HG03139 (cell line): ENCODE measurements around the gene RAC2.

Source experiments
- ATAC-seq: cut with Tn5 transposase; IDR thresholded peaks from one replicate; pipeline ENCODE4 v1.9.1; 2021; ENCODE audit not compliant: unreplicated experiment

The RAC2 gene

GRCh38 chr22:37222440-37222971 is 21.6 kb downstream of the RAC2 start:
- ATAC-seq = no peak

- no peak for ATAC-seq
These were observed 22.4 kb downstream of the RAC2 start for GRCh38 chr22:37221424-37222333.

- ATAC-seq = no peak
These were observed 23.5 kb downstream of the RAC2 start for GRCh38 chr22:37220543-37220981.

- no peak for ATAC-seq
These were observed 24.5 kb downstream of the RAC2 start for GRCh38 chr22:37219533-37219932.

- ATAC-seq = peak; percentile 72
These were observed 25.2 kb downstream of the RAC2 start for GRCh38 chr22:37218771-37219411.

- ATAC-seq = no peak
These were observed 25.7 kb downstream of the RAC2 start for GRCh38 chr22:37218399-37218770.

- ATAC-seq = no peak
These were observed 28.2 kb downstream of the RAC2 start for GRCh38 chr22:37215890-37216289.

- ATAC-seq = no peak
These were observed 29.4 kb downstream of the RAC2 start for GRCh38 chr22:37214731-37215030.

GRCh38 chr22:37213941-37214730 is 29.9 kb downstream of the RAC2 start:
- no peak for ATAC-seq

- ATAC-seq = no peak
These were observed 30.7 kb downstream of the RAC2 start for GRCh38 chr22:37213218-37213855.

- no peak for ATAC-seq
These were observed 31.7 kb downstream of the RAC2 start, which contains the start of gene SSTR3 for GRCh38 chr22:37212174-37212906. Gene SSTR3 (minus strand): TSS chr22:37212477. CDS start chr22:37207803, 4,674 bp downstream.

- no peak for ATAC-seq
These were observed 32.2 kb downstream of the RAC2 start for GRCh38 chr22:37211866-37212173.

GRCh38 chr22:37211075-37211865 is 32.8 kb downstream of the RAC2 start:
- no peak for ATAC-seq

- no peak for ATAC-seq
These were observed 33.8 kb downstream of the RAC2 start for GRCh38 chr22:37210041-37210803.

GRCh38 chr22:37209140-37209845 is 34.8 kb downstream of the RAC2 start:
- ATAC-seq = no peak

GRCh38 chr22:37208401-37209139 is 35.5 kb downstream of the RAC2 start:
- ATAC-seq = no peak

- ATAC-seq = no peak
These were observed 36.1 kb downstream of the RAC2 start for GRCh38 chr22:37207981-37208380.
